Naive thymus-derived CD4-positive, alpha-beta T cell (primary cell): ENCODE data around the gene SMYD3. TPM values are rescaled to one million over a fixed set of nuclear protein-coding genes. Genes with fewer than 3 reads are reported as not detected.

ENCODE experiments used
- ATAC-seq: fragments of 150-1000 bp; cut with Tn5 transposase; 2 replicates; pipeline ENCODE4 v1.10.0; 2021; ENCODE audit warnings: mild to moderate bottlenecking, moderate library complexity
- CTCF ChIA-PET: fragments of 350-600 bp; sonication (Branson Sonifier 250); formaldehyde crosslinking; loops from one replicate; lab custom pipeline; 2021; ENCODE audit warnings: antibody characterized with exemption; lab: Charles Lee
- POLR2A ChIA-PET: fragments of 350-600 bp; sonication (Branson Sonifier 250); formaldehyde crosslinking; loops from one replicate; lab custom pipeline; 2021; ENCODE audit warnings: antibody characterized with exemption, inconsistent platforms; lab: Charles Lee
- DNase-seq, 9 donors: peaks; one replicate each; pipeline versions ENCODE4 v3.0.0 to v3.0.0-alpha.2; 2020 to 2022; ENCODE audit warnings: mixed read lengths in 1 of 9
- H3K27ac ChIP-seq: one replicate; pipeline ENCODE4 v1.7.0; 2013; ENCODE audit warnings: mild to moderate bottlenecking, low read depth, low read length, moderate library complexity
- H3K27me3 ChIP-seq, 2 donors: one replicate each; pipeline ENCODE4 v1.7.0; 2013; ENCODE audit warnings: low read length in 2 of 2, mild to moderate bottlenecking in 2 of 2, moderate library complexity in 2 of 2; ENCODE audit not compliant: control insufficient read depth in 2 of 2, insufficient read depth in 2 of 2
- H3K36me3 ChIP-seq, 3 experiments: 1 replicate in 2 of 3; 2 replicates in 1 of 3; pipeline ENCODE4 v1.7.0; 2013; ENCODE audit warnings: low read length in 3 of 3, mild to moderate bottlenecking in 3 of 3, moderate library complexity in 1 of 3; ENCODE audit not compliant: insufficient read depth in 3 of 3, control insufficient read depth in 2 of 3
- H3K4me1 ChIP-seq, 2 donors: one replicate each; pipeline ENCODE4 v1.7.0; 2013; ENCODE audit warnings: low read length in 2 of 2, mild to moderate bottlenecking in 2 of 2, moderate library complexity in 1 of 2; ENCODE audit not compliant: control insufficient read depth in 2 of 2, insufficient read depth in 2 of 2
- H3K4me3 ChIP-seq: 2 replicates; pipeline ENCODE4 v1.7.0; 2013; ENCODE audit warnings: mild to moderate bottlenecking, low read length
- H3K9me3 ChIP-seq, 3 experiments: 1 replicate in 2 of 3; 2 replicates in 1 of 3; pipeline ENCODE4 v1.7.0; 2013; ENCODE audit warnings: low read length in 3 of 3; ENCODE audit not compliant: control insufficient read depth in 2 of 3
- H3K27ac Mint-ChIP-seq, 9 donors: one replicate each; pipeline ENCODE4 v1.8.0; 2020 to 2022; ENCODE audit warnings: mixed read lengths in 9 of 9, mild to moderate bottlenecking in 8 of 9, moderate library complexity in 5 of 9, inconsistent platforms in 2 of 9
- H3K27me3 Mint-ChIP-seq, 5 donors: one replicate each; pipeline ENCODE4 v1.8.0; 2021 to 2022; ENCODE audit warnings: mixed read lengths in 5 of 5, mild to moderate bottlenecking in 1 of 5
- H3K36me3 Mint-ChIP-seq, 5 donors: one replicate each; pipeline ENCODE4 v1.8.0; 2020 to 2022; ENCODE audit warnings: mixed read lengths in 5 of 5, mild to moderate bottlenecking in 3 of 5, inconsistent platforms in 1 of 5
- H3K4me1 Mint-ChIP-seq, 7 donors: one replicate each; pipeline ENCODE4 v1.8.0; 2020 to 2022; ENCODE audit warnings: mixed read lengths in 7 of 7, mild to moderate bottlenecking in 3 of 7, inconsistent platforms in 1 of 7
- H3K4me3 Mint-ChIP-seq, 10 donors: one replicate each; pipeline ENCODE4 v1.8.0; 2020 to 2022; ENCODE audit warnings: mild to moderate bottlenecking in 10 of 10, mixed read lengths in 10 of 10, moderate library complexity in 6 of 10, inconsistent platforms in 2 of 10
- H3K9me3 Mint-ChIP-seq, 11 donors: one replicate each; pipeline ENCODE4 v1.8.0; 2020 to 2022; ENCODE audit warnings: mixed read lengths in 11 of 11, mild to moderate bottlenecking in 4 of 11, inconsistent platforms in 1 of 11, moderate library complexity in 1 of 11
- intact Hi-C, 2 donors: fragments of 100-400 bp; cut with micrococcal nuclease; formaldehyde crosslinking; loops; one replicate each; pipeline ENCODE4 v1.15.1; 2023
- polyA plus RNA-seq, 2 donors: library from polyadenylated mRNA; unstranded; fragments of 300-500 nt; fragmentation: Illumina TruSeq; gene quantifications; one replicate each; pipeline ENCODE4 v1.2.3, GENCODE V29; 2021
- total RNA-seq, 6 experiments: library from RNA in 5 of 6; stranded (reverse) in 5 of 6; gene quantifications; 1 replicate in 5 of 6; 2 replicates in 1 of 6; pipeline ENCODE4 v1.2.3 and lab custom pipeline; 2021 to 2026

The SMYD3 gene
- total and polyA plus RNA-seq, 7 experiments from 2014 or later: 19.5 to 28.6 (median 24.4) TPM

DNA sequence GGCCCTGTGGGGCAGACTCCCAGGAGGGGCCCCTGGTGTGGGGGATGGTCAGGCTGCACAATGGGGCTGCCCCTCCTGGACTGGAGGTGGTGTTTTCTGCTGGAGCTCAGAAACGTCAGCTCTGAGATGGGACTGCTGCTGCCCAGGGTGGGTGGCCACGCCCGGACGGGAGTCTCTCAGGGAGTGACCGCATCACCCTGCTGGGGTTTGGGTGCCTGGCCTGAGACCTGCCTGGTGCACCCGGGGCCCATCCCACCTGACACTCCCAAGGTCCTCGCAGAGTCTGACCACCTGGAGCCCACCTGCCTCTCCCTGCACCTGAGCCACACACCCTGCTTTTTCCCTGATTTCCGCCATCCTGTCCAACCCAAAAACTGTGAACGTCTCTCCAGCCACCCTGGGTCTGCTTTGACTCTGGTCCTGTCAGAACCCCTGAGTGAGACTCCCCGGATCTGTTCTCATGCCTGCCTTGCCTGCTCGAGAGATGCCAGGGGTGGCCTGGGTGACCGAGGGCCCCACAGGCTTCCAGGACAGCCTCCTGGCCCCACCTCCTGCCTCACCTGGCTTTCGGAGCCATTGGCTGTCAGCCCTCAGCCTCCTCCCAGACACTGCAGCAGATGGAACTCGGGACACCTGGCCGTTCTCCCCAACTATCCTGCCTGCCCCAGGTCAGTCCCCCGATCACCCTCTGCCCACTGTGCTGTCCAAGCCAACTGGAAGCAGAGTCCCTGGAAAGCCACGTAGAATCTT lies 11.6 kb upstream of the SMYD3 start:
- H3K4me1 ChIP-seq: no peaks in the 10 kb centered on the region
- peaks cover 0 to 7% (median 0%) of the 10 kb centered on the region in 7 donors for H3K4me1 Mint-ChIP-seq
- peaks cover 0 to 2% (median 0%) of the 10 kb centered on the region in 5 donors for H3K36me3 Mint-ChIP-seq
- H3K9me3 Mint-ChIP-seq: peaks cover 0 to 36% (median 12%) of the 10 kb centered on the region in 11 donors
- no peak for ATAC-seq
- H3K27ac ChIP-seq: no peak overlapping the region
- no peak for DNase-seq
- ChIA-PET CTCF (no interaction called here), POLR2A (no interaction called here)
- H3K27me3 Mint-ChIP-seq: no peaks in the 10 kb centered on the region
- no peaks in the 10 kb centered on the region for H3K27me3 ChIP-seq
- intact Hi-C loops: no loop called here
- no peaks in the 10 kb centered on the region for H3K36me3 ChIP-seq
- no peak overlapping the region for H3K27ac Mint-ChIP-seq
- no peak overlapping the region for H3K4me3 Mint-ChIP-seq
- H3K9me3 ChIP-seq: peaks cover 0 to 24% (median 6%) of the 10 kb centered on the region in 3 experiments
- H3K4me3 ChIP-seq: no peak overlapping the region

GRCh38 chr1:246517391-246517790 lies 10.3 kb upstream of the SMYD3 start:
- H3K4me3 Mint-ChIP-seq: no peak overlapping the region
- no peak for ATAC-seq
- H3K4me1 ChIP-seq: no peaks in the 10 kb centered on the region

DNA sequence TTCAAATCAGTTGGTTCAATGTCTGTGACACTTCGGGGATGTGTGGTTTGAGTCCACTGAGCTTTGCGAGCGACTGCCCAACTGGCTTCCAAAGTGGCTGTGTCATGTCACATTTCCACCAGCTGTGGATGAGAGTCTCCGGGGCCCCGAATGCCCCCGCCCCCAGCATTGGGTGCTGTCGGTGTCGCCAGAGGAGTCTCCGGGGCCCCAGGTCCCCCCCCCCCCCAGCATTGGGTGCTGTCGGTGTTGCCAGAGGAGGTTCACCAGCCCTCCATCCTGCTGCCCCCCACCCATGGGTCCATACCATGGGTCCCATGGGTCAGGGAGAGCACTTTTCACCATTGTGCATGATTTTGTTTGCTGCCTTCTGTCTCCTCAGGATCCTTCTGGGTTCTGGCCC lies 9.0 kb upstream of the SMYD3 start:
- Mint-ChIP-seq H3K27me3 (no peaks in the 10 kb centered on the region), H3K4me1 (peaks cover 0 to 7% (median 0%) of the 10 kb centered on the region in 7 donors), H3K27ac (no peak overlapping the region), H3K36me3 (peaks cover 0 to 2% (median 0%) of the 10 kb centered on the region in 5 donors), H3K4me3 (no peak overlapping the region), H3K9me3 (peaks cover 0 to 37% (median 12%) of the 10 kb centered on the region in 11 donors)
- ChIA-PET POLR2A (interaction anchor here (0.6 to 1.3 kb wide), 2 partner anchors 10 to 194 kb away, joined by 3 to 4 read pairs; partner anchors contain the start of gene SMYD3), CTCF (no interaction called here)
- H3K9me3 ChIP-seq: peaks cover 0 to 24% (median 6%) of the 10 kb centered on the region in 3 experiments
- no peaks in the 10 kb centered on the region for H3K36me3 ChIP-seq
- intact Hi-C loops: no loop called here
- DNase-seq (no peak), ATAC-seq (no peak)
- no peaks in the 10 kb centered on the region for H3K4me1 ChIP-seq
- H3K27me3 ChIP-seq: no peaks in the 10 kb centered on the region
- no peak overlapping the region for H3K4me3 ChIP-seq
- H3K27ac ChIP-seq: no peak overlapping the region

More at GRCh38 chr1:246517391-246517790, 10.3 kb upstream of the SMYD3 start:
- POLR2A ChIA-PET: no interaction called here
- H3K27ac Mint-ChIP-seq: no peak overlapping the region
- H3K9me3 Mint-ChIP-seq: peaks cover 0 to 37% (median 12%) of the 10 kb centered on the region in 11 donors
- CTCF ChIA-PET: no interaction called here
- peaks cover 0 to 7% (median 0%) of the 10 kb centered on the region in 7 donors for H3K4me1 Mint-ChIP-seq
- peaks cover 0 to 2% (median 0%) of the 10 kb centered on the region in 5 donors for H3K36me3 Mint-ChIP-seq
- Histone ChIP-seq H3K27me3 (no peaks in the 10 kb centered on the region), H3K9me3 (peaks cover 0 to 24% (median 6%) of the 10 kb centered on the region in 3 experiments), H3K36me3 (no peaks in the 10 kb centered on the region), H3K4me3 (no peak overlapping the region), H3K27ac (no peak overlapping the region)
- intact Hi-C loops: no loop called here
- DNase-seq: no peak
- no peaks in the 10 kb centered on the region for H3K27me3 Mint-ChIP-seq

DNA sequence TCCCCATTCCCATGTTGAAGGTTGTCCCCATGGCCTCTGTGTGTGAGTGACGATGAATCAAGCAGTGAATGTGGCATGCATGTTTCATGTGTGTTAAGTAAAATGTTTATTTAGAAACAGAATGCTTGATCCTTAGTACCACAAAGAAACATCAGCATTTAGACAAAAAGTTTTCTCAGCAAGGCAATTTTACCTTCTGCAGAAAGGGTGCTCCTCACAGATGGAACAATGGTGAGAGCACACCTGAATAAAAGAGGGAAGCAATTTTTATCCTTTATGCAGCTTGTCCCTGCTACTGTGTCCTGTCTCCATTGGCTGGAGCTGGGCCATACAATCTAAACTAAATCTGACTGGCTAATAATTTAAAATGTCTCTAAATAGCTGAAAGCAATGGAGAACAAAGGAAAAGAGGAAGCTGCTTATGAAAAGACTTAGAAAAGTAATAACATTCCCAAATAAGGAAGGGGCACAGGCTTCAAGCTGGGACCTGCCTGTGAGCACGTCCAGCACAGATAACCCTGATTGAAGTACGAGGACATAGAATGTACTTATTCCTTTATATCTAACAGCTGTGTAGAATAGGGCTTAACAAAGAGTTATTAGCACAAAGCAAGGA lies 8.4 kb upstream of the SMYD3 start:
- intact Hi-C loops: no loop called here
- DNase-seq: no peak
- no peaks in the 10 kb centered on the region for H3K27me3 ChIP-seq
- H3K4me1 ChIP-seq: no peaks in the 10 kb centered on the region
- no peak overlapping the region for H3K27ac ChIP-seq
- no peak overlapping the region for H3K4me3 ChIP-seq
- Mint-ChIP-seq H3K4me3 (no peak overlapping the region), H3K36me3 (peaks cover 0 to 2% (median 0%) of the 10 kb centered on the region in 5 donors), H3K9me3 (peaks cover 0 to 37% (median 12%) of the 10 kb centered on the region in 11 donors), H3K4me1 (peaks cover 0 to 7% (median 0%) of the 10 kb centered on the region in 7 donors), H3K27me3 (no peaks in the 10 kb centered on the region), H3K27ac (no peak overlapping the region)
- CTCF ChIA-PET: no interaction called here
- no peak for ATAC-seq
- H3K9me3 ChIP-seq: peaks cover 0 to 24% (median 6%) of the 10 kb centered on the region in 3 experiments
- H3K36me3 ChIP-seq: no peaks in the 10 kb centered on the region
- POLR2A ChIA-PET: interaction anchor here (0.6 to 1.4 kb wide), 3 partner anchors 9 to 195 kb away, joined by 3 to 4 read pairs (median 3); partner anchors contain the start of gene SMYD3

- Mint-ChIP-seq H3K36me3 (peaks cover 0 to 2% (median 0%) of the 10 kb centered on the region in 5 donors), H3K27ac (no peak overlapping the region), H3K4me1 (peaks cover 0 to 7% (median 0%) of the 10 kb centered on the region in 7 donors), H3K4me3 (no peak overlapping the region), H3K27me3 (no peaks in the 10 kb centered on the region), H3K9me3 (peaks cover 0 to 37% (median 12%) of the 10 kb centered on the region in 11 donors)
- DNase-seq (no peak), ATAC-seq (no peak)
- no peaks in the 10 kb centered on the region for H3K36me3 ChIP-seq
- H3K4me3 ChIP-seq: no peak overlapping the region
- H3K9me3 ChIP-seq: peaks cover 0 to 24% (median 6%) of the 10 kb centered on the region in 3 experiments
- ChIA-PET POLR2A (interaction anchor here (1.4 kb wide), 1 partner anchor 8 kb away, joined by 3 read pairs; no protein-coding TSS in a partner anchor), CTCF (no interaction called here)
- H3K27me3 ChIP-seq: no peaks in the 10 kb centered on the region
- intact Hi-C loops: no loop called here
- H3K4me1 ChIP-seq: no peaks in the 10 kb centered on the region
- H3K27ac ChIP-seq: no peak overlapping the region
Observed at GRCh38 chr1:246513619-246514343, 6.7 kb upstream of the SMYD3 start.

GRCh38 chr1:246513041-246513440 lies 6.0 kb upstream of the SMYD3 start:
- Mint-ChIP-seq H3K27me3 (no peaks in the 10 kb centered on the region), H3K4me3 (no peak overlapping the region), H3K9me3 (peaks cover 0 to 37% (median 12%) of the 10 kb centered on the region in 11 donors), H3K36me3 (peaks cover 0 to 2% (median 0%) of the 10 kb centered on the region in 5 donors), H3K27ac (no peak overlapping the region), H3K4me1 (peaks cover 0 to 7% (median 3%) of the 10 kb centered on the region in 7 donors)
- intact Hi-C loops: no loop called here
- H3K36me3 ChIP-seq: no peaks in the 10 kb centered on the region
- H3K27ac ChIP-seq: no peak overlapping the region
- ChIA-PET POLR2A (no interaction called here), CTCF (no interaction called here)
- H3K4me3 ChIP-seq: no peak overlapping the region
- H3K27me3 ChIP-seq: no peaks in the 10 kb centered on the region
- no peaks in the 10 kb centered on the region for H3K4me1 ChIP-seq
- no peak for DNase-seq
- no peak for ATAC-seq
- peaks cover 0 to 24% (median 6%) of the 10 kb centered on the region in 3 experiments for H3K9me3 ChIP-seq
